Heart right ventricle (tissue), 16 donors: Measurements from ENCODE around the gene LCE4A. TPM values are rescaled to one million over a fixed set of nuclear protein-coding genes. Genes with fewer than 3 reads are reported as not detected.

Source experiments
- ATAC-seq, 8 donors: fragments of 200-7000 bp; cut with Tn5 transposase; one replicate each; pipeline ENCODE4 v1.9.1; 2020; ENCODE audit warnings: mild to moderate bottlenecking in 8 of 8, moderate library complexity in 8 of 8, moderate number of reproducible peaks in 1 of 8
- DNase-seq, 2 donors: peaks; one replicate each; pipeline ENCODE4 v3.0.0-alpha.2; 2020
- H3K27ac ChIP-seq, 10 donors: fragments of 200-600 bp; sonication (generic) in 2 of 10; one replicate each; pipeline versions ENCODE4 v1.5.0 to v1.8.0; 2020 to 2022; ENCODE audit warnings: mild to moderate bottlenecking in 3 of 10
- H3K27me3 ChIP-seq, 7 donors: fragments of 200-600 bp; one replicate each; pipeline ENCODE4 v1.8.0; 2021 to 2022; ENCODE audit warnings: mild to moderate bottlenecking in 2 of 7
- H3K36me3 ChIP-seq, 9 donors: fragments of 200-600 bp; sonication (generic) in 1 of 9; one replicate each; pipeline versions ENCODE4 v1.5.0 to v1.8.0; 2020 to 2022; ENCODE audit warnings: mild to moderate bottlenecking in 2 of 9
- H3K4me1 ChIP-seq, 9 donors: fragments of 200-600 bp; sonication (generic) in 1 of 9; one replicate each; pipeline versions ENCODE4 v1.5.0 to v1.8.0; 2020 to 2022; ENCODE audit warnings: mild to moderate bottlenecking in 4 of 9
- H3K4me3 ChIP-seq, 10 donors: fragments of 200-600 bp; sonication (generic) in 2 of 10; one replicate each; pipeline versions ENCODE4 v1.5.0 to v1.8.0; 2020 to 2022; ENCODE audit warnings: mild to moderate bottlenecking in 7 of 10, moderate library complexity in 2 of 10
- H3K9me3 ChIP-seq, 11 donors: fragments of 200-600 bp in 10 of 11; sonication (generic) in 2 of 11; one replicate each; pipeline versions ENCODE4 v1.5.0 to v1.8.0; 2013 to 2022; ENCODE audit warnings: mild to moderate bottlenecking in 2 of 11, control low read depth in 1 of 11, moderate library complexity in 1 of 11
- CTCF ChIP-seq, 9 donors: fragments of 200-600 bp; sonication (generic) in 2 of 9; IDR thresholded peaks; one replicate each; pipeline versions ENCODE4 v1.5.0 to v1.8.0; 2021 to 2022; ENCODE audit warnings: antibody characterized with exemption in 9 of 9, mild to moderate bottlenecking in 5 of 9, moderate library complexity in 1 of 9
- WGBS, 2 donors: extraction: QIAGEN DNeasy Blood & Tissue Kit; methylation state at CpG; one replicate each; pipeline ENCODE4 v1.1.7; 2013; ENCODE audit warnings: inconsistent platforms in 1 of 2; 5-methylcytosine and 5-hydroxymethylcytosine counted together
- intact Hi-C, 10 donors: fragments of 100-400 bp; cut with DNase I; formaldehyde crosslinking; loops; one replicate each; pipeline versions ENCODE4 v1.11.1 to v1.14.2; 2022
- polyA plus RNA-seq, 2 donors: library from polyadenylated mRNA; stranded (reverse); fragments of 200-250 nt; gene quantifications; one replicate each; pipeline ENCODE4 v1.2.3, GENCODE V29; 2013
- total RNA-seq, 10 donors: library from RNA; stranded (reverse); fragmentation: NEBNext Ultra II Directional in 3 of 10; extraction: Animal tissue kit (Norgen Biotek cat#: 25700) in 3 of 10; gene quantifications; one replicate each; pipeline versions ENCODE4 v1.2.1 to v1.2.4, GENCODE V29; 2021 to 2023
- donor health status: Arrhythmogenic right ventricular cardiomyopathy.
- donor health status: ischemic (EF 13 %, LVEDD 7.1; RV severe dilation, severe dysfunction).
- donor health status: healthy with polysubstance abuse.
- donor health status: DM: no; HTN: yes; CAD: no.
- donor health status: DM: no; HTN: no; CAD: no.
- donor health status: ischemic (EF 25% LVEDD 6.9; RV normal size, moderate dysfunction).
- donor health status: ischemic (EF 25% LVEDD 5.7; RV mildly dilated, moderate dysfunction).
- donor health status: healthy.
- donor health status: DM: yes; HTN: yes; CAD: no.
- donor health status: Ischemic cardiomyopathy.
- donor health status: ischemic (EF 35%, LVEDD 5.7; RV mildly dilated, moderate dysfunction).
- donor health status: nonischemic (EF 11% LVEDD 7.7; RV severe dilation, severe dysfunction).
- donor health status: DM: yes; HTN: yes; CAD: no.
- donor health status: PGD.
- donor health status: ischemic (EF 29% LVEDD 5.4; RV normal size, mild dysfunction).
- donor health status: nonischemic (EF 23%, LVEDD 6.1; RV moderate dilation, normal function).

Gene LCE4A
- total and polyA plus RNA-seq, 12 donors: not detected

GRCh38 chr1:152741656-152742055 lies 33.7 kb downstream of the LCE4A start:
- no peak for TF ChIP-seq CTCF (IDR thresholded peaks at IDR 0.05)
- H3K9me3 ChIP-seq: peaks cover 0 to 2% (median 0%) of the 10 kb centered on the region in 11 donors
- no peak overlapping the region for H3K4me3 ChIP-seq
- intact Hi-C loops: no loop called here
- no peak for ATAC-seq
- no peaks in the 10 kb centered on the region for H3K4me1 ChIP-seq
- no peak overlapping the region for H3K27ac ChIP-seq
- no peaks in the 10 kb centered on the region for H3K36me3 ChIP-seq
- no peak for DNase-seq
- H3K27me3 ChIP-seq: peaks cover 0 to 6% (median 0%) of the 10 kb centered on the region in 7 donors

GRCh38 chr1:152743371-152744145 lies 35.6 kb downstream of the LCE4A start:
- DNase-seq (no peak), ATAC-seq (no peak)
- WGBS, 2 donors: 60 to 64% methylated on average over 2 of the region's 2 CpGs
- H3K4me3 ChIP-seq: no peak overlapping the region
- H3K27me3 ChIP-seq: peaks cover 0 to 10% (median 0%) of the 10 kb centered on the region in 7 donors
- H3K4me1 ChIP-seq: no peaks in the 10 kb centered on the region
- no peak for TF ChIP-seq CTCF (IDR thresholded peaks at IDR 0.05)
- no peak overlapping the region for H3K27ac ChIP-seq
- no peaks in the 10 kb centered on the region for H3K36me3 ChIP-seq
- H3K9me3 ChIP-seq: peaks cover 0 to 2% (median 0%) of the 10 kb centered on the region in 11 donors
- intact Hi-C loops: no loop called here

GRCh38 chr1:152745289-152745704 lies 37.3 kb downstream of the LCE4A start:
- TF ChIP-seq CTCF (IDR thresholded peaks at IDR 0.05): no peak
- intact Hi-C loops: no loop called here
- Histone ChIP-seq H3K27me3 (peaks cover 0 to 25% (median 7%) of the 10 kb centered on the region in 7 donors), H3K9me3 (no peaks in the 10 kb centered on the region), H3K36me3 (no peaks in the 10 kb centered on the region), H3K4me3 (no peak overlapping the region), H3K27ac (no peak overlapping the region), H3K4me1 (no peaks in the 10 kb centered on the region)
- 82 to 85% methylated on average over 4 of the region's 4 CpGs for WGBS, 2 donors
- ATAC-seq (no peak), DNase-seq (no peak)

- Histone ChIP-seq H3K9me3 (no peaks in the 10 kb centered on the region), H3K4me1 (no peaks in the 10 kb centered on the region), H3K36me3 (no peaks in the 10 kb centered on the region), H3K27ac (no peak overlapping the region), H3K4me3 (no peak overlapping the region), H3K27me3 (peaks cover 0 to 31% (median 7%) of the 10 kb centered on the region in 7 donors)
- no peak for DNase-seq
- intact Hi-C loops: no loop called here
- no peak for TF ChIP-seq CTCF (IDR thresholded peaks at IDR 0.05)
- ATAC-seq: no peak
- WGBS, 2 donors: 81 to 85% methylated on average over 6 of the region's 6 CpGs
Observed at GRCh38 chr1:152745765-152746444, 37.9 kb downstream of the LCE4A start.
